Stimulated activated CD4-positive, alpha-beta T cell treated with anti-CD3 and anti-CD28 coated beads, Interleukin-1b, Interleukin-23, amount 100 ng/mL, for 24 hours (primary cell): Measurements from ENCODE around the gene UROC1.

Experiments used
- DNase-seq, 4 experiments: peaks; one replicate each; pipeline ENCODE4 v3.0.0-alpha.2; 2020; ENCODE audit warnings: low read depth in 4 of 4, low spot score in 1 of 4

UROC1 gene

GRCh38 chr3:126517986-126518778 is 609 bp upstream of the UROC1 start:
- no peak for DNase-seq

GRCh38 chr3:126516936-126517290 is 660 bp downstream of the UROC1 start:
- no peak for DNase-seq

- no peak for DNase-seq
These were observed 1.2 kb downstream of the UROC1 start for GRCh38 chr3:126516152-126516935.

GRCh38 chr3:126515066-126515706 is 2.4 kb downstream of the UROC1 start:
- no peak for DNase-seq

GRCh38 chr3:126514161-126514560 is 3.4 kb downstream of the UROC1 start:
- DNase-seq = no peak

GRCh38 chr3:126512916-126513650 is 4.5 kb downstream of the UROC1 start:
- DNase-seq = no peak

GRCh38 chr3:126512026-126512425 is 5.5 kb downstream of the UROC1 start:
- DNase-seq = no peak

- no peak for DNase-seq
These were observed 6.3 kb downstream of the UROC1 start for GRCh38 chr3:126511291-126511690.

GRCh38 chr3:126510308-126510910 is 7.2 kb downstream of the UROC1 start:
- no peak for DNase-seq

GRCh38 chr3:126509597-126510307 is 7.8 kb downstream of the UROC1 start:
- DNase-seq = no peak

- no peak for DNase-seq
These were observed 9.0 kb downstream of the UROC1 start for GRCh38 chr3:126508564-126508964.

- no peak for DNase-seq
These were observed 9.7 kb downstream of the UROC1 start for GRCh38 chr3:126507886-126508285.

- DNase-seq = no peak
These were observed 13.9 kb downstream of the UROC1 start for GRCh38 chr3:126503701-126504100.

GRCh38 chr3:126502656-126503055 is 14.9 kb downstream of the UROC1 start:
- DNase-seq = no peak

- no peak for DNase-seq
These were observed 15.8 kb downstream of the UROC1 start for GRCh38 chr3:126501736-126502135.

- no peak for DNase-seq
These were observed 16.5 kb downstream of the UROC1 start for GRCh38 chr3:126501054-126501453.

- DNase-seq = no peak
These were observed 17.6 kb downstream of the UROC1 start for GRCh38 chr3:126500016-126500415.

- DNase-seq = no peak
These were observed 18.2 kb downstream of the UROC1 start for GRCh38 chr3:126499401-126499800.

- DNase-seq = no peak
These were observed 18.6 kb downstream of the UROC1 start for GRCh38 chr3:126498929-126499328.

- no peak for DNase-seq
These were observed 19.1 kb downstream of the UROC1 start for GRCh38 chr3:126498461-126498860.
